HepG2 (cell line): ENCODE measurements around the gene MDFIC. TPM values are rescaled to one million over a fixed set of nuclear protein-coding genes. Genes with fewer than 3 reads are reported as not detected.

ENCODE experiments used
- ATAC-seq: fragments of 200-7000 bp; cut with Tn5 transposase; 3 replicates; pipeline ENCODE4 v1.9.1; 2020; ENCODE audit warnings: mild to moderate bottlenecking, moderate library complexity
- BruUV-seq: library from RNA; stranded (reverse); fragments of 400-500 nt; replicated peaks from 2 replicates; lab custom pipeline; 2021; lab: Mats Ljungman, UMichigan
- CTCF ChIA-PET: fragments of 300-600 bp; formaldehyde crosslinking; extraction: SDS; loops from one replicate; lab custom pipeline; 2021; ENCODE audit warnings: low total read pairs, inconsistent platforms, low intra/inter-chr PET ratio; lab: Yijun Ruan, JAX
- POLR2A ChIA-PET: fragments of 350-600 bp; sonication (Branson Sonifier 250); formaldehyde crosslinking; loops from one replicate; lab custom pipeline; 2020; ENCODE audit warnings: antibody characterized with exemption, inconsistent platforms; lab: Yijun Ruan, JAX
- DNase-seq: peaks from one replicate; pipeline ENCODE4 v3.0.0-alpha.2; 2015; ENCODE audit warnings: low spot score
- FAIRE-seq: peaks from 3 replicates; lab custom pipeline; 2011; peaks lifted over from hg19 to GRCh38; lab: Jason Lieb, UNC
- H2AFZ ChIP-seq: one replicate; pipeline ENCODE4 v1.6.1; 2011; ENCODE audit warnings: low read length, inconsistent platforms
- H3K27ac ChIP-seq: fragments of 300-600 bp; 3 replicates; pipeline ENCODE4 v1.8.0; 2011; ENCODE audit warnings: mixed run types, mild to moderate bottlenecking, mixed read lengths, low read length, inconsistent platforms; ENCODE audit not compliant: insufficient read depth; ENCODE audit errors: extremely low read length
- H3K27me3 ChIP-seq, 2 experiments: fragments of 200-600 bp in 1 of 2; 2 replicates in 1 of 2; 3 replicates in 1 of 2; pipeline versions ENCODE4 v1.6.0 to v1.8.0; 2011; ENCODE audit warnings: low read length in 2 of 2, mild to moderate bottlenecking in 2 of 2, moderate library complexity in 2 of 2, inconsistent platforms in 1 of 2; ENCODE audit not compliant: insufficient read depth in 2 of 2, control insufficient read depth in 1 of 2
- H3K36me3 ChIP-seq, 2 experiments: fragments of 200-600 bp in 1 of 2; replicated peaks in 1 of 2; 2 replicates in 1 of 2; 3 replicates in 1 of 2; pipeline versions ENCODE4 v1.5.1 to v1.8.0; 2011; ENCODE audit warnings: low read length in 2 of 2, inconsistent platforms in 1 of 2; ENCODE audit not compliant: insufficient read depth in 2 of 2, control insufficient read depth in 1 of 2
- H3K4me1 ChIP-seq: 2 replicates; pipeline ENCODE4 v1.5.1; 2012; ENCODE audit warnings: low read length, inconsistent platforms; ENCODE audit not compliant: insufficient read depth
- H3K4me2 ChIP-seq: 2 replicates; pipeline ENCODE4 v1.6.0; 2011; ENCODE audit warnings: low read depth, low read length, inconsistent platforms
- H3K4me3 ChIP-seq, 3 experiments: fragments of 200-600 bp in 1 of 3; sonication (generic), shearing (Covaris generic) in 1 of 3; replicated peaks in 1 of 3; 2 replicates each; pipeline ENCODE4 v1.5.1; 2011 to 2016; ENCODE audit warnings: low read length in 3 of 3, inconsistent platforms in 2 of 3, low read depth in 2 of 3, mild to moderate bottlenecking in 2 of 3, control low read depth in 1 of 3, mixed read lengths in 1 of 3; ENCODE audit not compliant: insufficient read depth in 1 of 3
- H3K79me2 ChIP-seq: one replicate; pipeline ENCODE4 v1.6.1; 2011; ENCODE audit warnings: low read length, inconsistent platforms; ENCODE audit not compliant: insufficient read depth
- H3K9ac ChIP-seq: 2 replicates; pipeline ENCODE4 v1.6.0; 2011; ENCODE audit warnings: mild to moderate bottlenecking, low read depth, low read length, inconsistent platforms; ENCODE audit not compliant: insufficient read depth
- H3K9me3 ChIP-seq: 2 replicates; pipeline ENCODE4 v1.5.1; 2012; ENCODE audit warnings: mild to moderate bottlenecking, low read length
- H4K20me1 ChIP-seq: 2 replicates; pipeline ENCODE4 v1.6.0; 2011; ENCODE audit warnings: inconsistent platforms, mild to moderate bottlenecking, low read length, moderate library complexity; ENCODE audit not compliant: insufficient read depth
- ARID2 ChIP-seq: sonication (generic); formaldehyde crosslinking; IDR thresholded peaks from 2 replicates; pipeline ENCODE4 v1.8.1; 2022; ENCODE audit warnings: mild to moderate bottlenecking, missing genetic modification reagents, borderline replicate concordance
- FIP1L1 ChIP-seq: fragments of 200-400 bp; formaldehyde crosslinking; IDR thresholded peaks from 2 replicates; pipeline ENCODE4 v1.6.1; 2018; ENCODE audit warnings: low read depth, mild to moderate bottlenecking, low read length, moderate library complexity, borderline replicate concordance; ENCODE audit not compliant: insufficient read depth
- FOXO1 ChIP-seq: sonication (generic); formaldehyde crosslinking; IDR thresholded peaks from 2 replicates; pipeline ENCODE4 v1.4.0; 2020; ENCODE audit warnings: missing genetic modification reagents
- MBNL3 ChIP-seq: fragments of 250-450 bp; sonication (Bioruptor Pico); conservative IDR thresholded peaks from 2 replicates; pipeline ENCODE4 v1.8.0; 2022; ENCODE audit warnings: mild to moderate bottlenecking, inconsistent platforms
- RORA ChIP-seq: sonication (generic); formaldehyde crosslinking; IDR thresholded peaks from 2 replicates; pipeline ENCODE4 v1.5.0; 2020; ENCODE audit warnings: mild to moderate bottlenecking, missing genetic modification reagents, moderate library complexity
- ZFP1 ChIP-seq: IDR thresholded peaks from 2 replicates; pipeline ENCODE4 v1.6.1; 2016
- ZNF205 ChIP-seq: IDR thresholded peaks from 2 replicates; pipeline ENCODE4 v1.6.1; 2018; ENCODE audit warnings: missing biosample characterization, missing genetic modification reagents
- WGBS: methylation state at CpG from one replicate; pipeline ENCODE4 v1.1.6; 2017; ENCODE audit warnings: low lambda C conversion rate; 5-methylcytosine and 5-hydroxymethylcytosine counted together
- in situ Hi-C: cut with HindIII; loops from 2 replicates; pipeline ENCODE4 v1.10.0; 2017; ENCODE audit warnings: low pct_unique_long_range_greater_than_20kb; ENCODE audit not compliant: extremely low pct_ligation_motif_present
- intact Hi-C: fragments of 100-400 bp; cut with micrococcal nuclease; formaldehyde crosslinking; loops from one replicate; pipeline ENCODE4 v1.10.0; 2022; ENCODE audit not compliant: unreplicated experiment
- polyA plus RNA-seq, 8 experiments: library from polyadenylated mRNA; depleted of rRNA in 3 of 8; stranded (reverse) in 7 of 8; unstranded in 1 of 8; fragments of >200 nt; fragmentation: Illumina TruSeq in 4 of 8; extraction: Trizol in 4 of 8; gene quantifications; 2 replicates each; pipeline versions ENCODE4 v1.2.1 to v1.2.3, GENCODE V29; 2011 to 2016; ENCODE audit warnings: low read depth in 4 of 8, missing spikeins in 1 of 8, mixed read lengths in 1 of 8; ENCODE audit not compliant: insufficient read depth in 1 of 8
- total RNA-seq, 5 experiments: library from RNA; depleted of rRNA; stranded (reverse); fragments of >200 nt; fragmentation: Illumina TruSeq; extraction: Trizol; gene quantifications; 2 replicates each; pipeline ENCODE4 v1.2.3, GENCODE V29; 2016; ENCODE audit warnings: low read depth in 1 of 5
- TF ChIP-seq, protein P1 (sequence below): sonication (generic); formaldehyde crosslinking; IDR thresholded peaks from 2 replicates; pipeline ENCODE4 v1.4.0; 2020; ENCODE audit warnings: missing genetic modification reagents
- TF ChIP-seq, protein P2 (sequence below): sonication (generic); formaldehyde crosslinking; conservative IDR thresholded peaks from 2 replicates; pipeline ENCODE4 v1.8.0; 2022; ENCODE audit warnings: missing genetic modification reagents
- TF ChIP-seq, protein P3 (sequence below): sonication (generic); formaldehyde crosslinking; IDR thresholded peaks from 2 replicates; pipeline ENCODE4 v1.4.0; 2020; ENCODE audit warnings: missing genetic modification reagents

Gene MDFIC
- total and polyA plus RNA-seq, 2 of the 13 experiments (the other 11 are each of a cell fraction or from before 2014, with no cell fraction given), result 0.13 TPM; not detected in 1

DNA sequence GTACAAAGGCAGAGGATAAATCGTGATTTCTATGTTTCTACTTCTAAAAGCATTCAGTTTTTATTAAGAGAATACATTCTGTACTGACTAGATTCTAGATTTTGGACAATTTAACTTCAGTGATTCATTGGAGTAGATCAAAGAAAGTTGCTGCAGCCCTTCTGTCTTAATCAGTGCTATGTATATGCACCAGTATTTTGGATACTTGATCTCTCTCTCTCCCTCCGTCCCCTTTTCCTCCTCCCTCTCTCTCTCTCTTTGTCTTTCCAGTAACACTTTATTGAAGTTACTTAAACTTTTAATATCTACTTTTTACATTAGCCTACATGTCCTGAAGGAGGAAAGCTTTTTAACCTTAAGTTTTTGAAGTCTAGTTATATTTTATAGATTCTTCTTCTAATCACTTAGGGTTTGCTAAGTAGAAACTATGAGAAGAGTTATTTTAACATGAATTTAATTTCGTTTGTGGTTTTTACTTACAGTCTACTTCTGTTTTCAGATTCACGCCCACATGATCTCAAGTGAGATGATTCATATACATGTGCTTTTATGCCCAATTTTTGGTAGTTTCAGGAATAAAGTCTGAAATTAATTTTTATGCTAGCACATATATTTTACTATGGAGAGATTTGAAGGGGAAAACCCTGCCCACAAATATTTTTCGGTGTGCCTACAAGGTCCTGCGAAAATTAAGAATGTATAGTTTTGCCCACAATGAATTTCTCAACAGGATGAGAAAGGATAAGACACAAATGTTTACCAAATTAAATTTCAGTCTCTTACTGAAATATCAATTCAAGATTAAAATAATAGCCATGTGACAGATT, 9.1 kb downstream of the MDFIC start:
- Histone ChIP-seq H3K9me3 (no peaks in the 10 kb centered on the region), H3K36me3 (no peaks in the 10 kb centered on the region), H2AFZ (no peak overlapping the region), H3K4me1 (no peaks in the 10 kb centered on the region), H3K27me3 (no peaks in the 10 kb centered on the region), H3K4me3 (no peak overlapping the region), H4K20me1 (no peaks in the 10 kb centered on the region), H3K9ac (no peak overlapping the region), H3K27ac (no peak overlapping the region), H3K4me2 (no peak overlapping the region), H3K79me2 (no peaks in the 10 kb centered on the region)
- in situ Hi-C loops (no loop called here), intact Hi-C loops (no loop called here)
- FAIRE-seq, result no peak
- no TSS peak for BruUV-seq
- no peak for TF ChIP-seq MBNL3 (CRISPR knock-in tag)
- TF ChIP-seq FOXO1 (CRISPR knock-in tag), result no peak
- TF ChIP-seq, protein P1, sequence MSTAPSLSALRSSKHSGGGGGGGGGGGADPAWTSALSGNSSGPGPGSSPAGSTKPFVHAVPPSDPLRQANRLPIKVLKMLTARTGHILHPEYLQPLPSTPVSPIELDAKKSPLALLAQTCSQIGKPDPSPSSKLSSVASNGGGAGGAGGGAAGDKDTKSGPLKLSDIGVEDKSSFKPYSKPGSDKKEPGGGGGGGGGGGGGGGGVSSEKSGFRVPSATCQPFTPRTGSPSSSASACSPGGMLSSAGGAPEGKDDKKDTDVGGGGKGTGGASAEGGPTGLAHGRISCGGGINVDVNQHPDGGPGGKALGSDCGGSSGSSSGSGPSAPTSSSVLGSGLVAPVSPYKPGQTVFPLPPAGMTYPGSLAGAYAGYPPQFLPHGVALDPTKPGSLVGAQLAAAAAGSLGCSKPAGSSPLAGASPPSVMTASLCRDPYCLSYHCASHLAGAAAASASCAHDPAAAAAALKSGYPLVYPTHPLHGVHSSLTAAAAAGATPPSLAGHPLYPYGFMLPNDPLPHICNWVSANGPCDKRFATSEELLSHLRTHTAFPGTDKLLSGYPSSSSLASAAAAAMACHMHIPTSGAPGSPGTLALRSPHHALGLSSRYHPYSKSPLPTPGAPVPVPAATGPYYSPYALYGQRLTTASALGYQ (CRISPR knock-in tag), result no peak
- TF ChIP-seq, protein P2, sequence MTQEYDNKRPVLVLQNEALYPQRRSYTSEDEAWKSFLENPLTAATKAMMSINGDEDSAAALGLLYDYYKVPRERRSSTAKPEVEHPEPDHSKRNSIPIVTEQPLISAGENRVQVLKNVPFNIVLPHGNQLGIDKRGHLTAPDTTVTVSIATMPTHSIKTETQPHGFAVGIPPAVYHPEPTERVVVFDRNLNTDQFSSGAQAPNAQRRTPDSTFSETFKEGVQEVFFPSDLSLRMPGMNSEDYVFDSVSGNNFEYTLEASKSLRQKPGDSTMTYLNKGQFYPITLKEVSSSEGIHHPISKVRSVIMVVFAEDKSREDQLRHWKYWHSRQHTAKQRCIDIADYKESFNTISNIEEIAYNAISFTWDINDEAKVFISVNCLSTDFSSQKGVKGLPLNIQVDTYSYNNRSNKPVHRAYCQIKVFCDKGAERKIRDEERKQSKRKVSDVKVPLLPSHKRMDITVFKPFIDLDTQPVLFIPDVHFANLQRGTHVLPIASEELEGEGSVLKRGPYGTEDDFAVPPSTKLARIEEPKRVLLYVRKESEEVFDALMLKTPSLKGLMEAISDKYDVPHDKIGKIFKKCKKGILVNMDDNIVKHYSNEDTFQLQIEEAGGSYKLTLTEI, result no peak
- no peak for TF ChIP-seq ZNF205
- TF ChIP-seq FIP1L1, result no peak
- no peak for TF ChIP-seq RORA (CRISPR knock-in tag)
- no peak for TF ChIP-seq ZFP1
- TF ChIP-seq ARID2 (CRISPR knock-in tag), result no peak
- TF ChIP-seq, protein P3, sequence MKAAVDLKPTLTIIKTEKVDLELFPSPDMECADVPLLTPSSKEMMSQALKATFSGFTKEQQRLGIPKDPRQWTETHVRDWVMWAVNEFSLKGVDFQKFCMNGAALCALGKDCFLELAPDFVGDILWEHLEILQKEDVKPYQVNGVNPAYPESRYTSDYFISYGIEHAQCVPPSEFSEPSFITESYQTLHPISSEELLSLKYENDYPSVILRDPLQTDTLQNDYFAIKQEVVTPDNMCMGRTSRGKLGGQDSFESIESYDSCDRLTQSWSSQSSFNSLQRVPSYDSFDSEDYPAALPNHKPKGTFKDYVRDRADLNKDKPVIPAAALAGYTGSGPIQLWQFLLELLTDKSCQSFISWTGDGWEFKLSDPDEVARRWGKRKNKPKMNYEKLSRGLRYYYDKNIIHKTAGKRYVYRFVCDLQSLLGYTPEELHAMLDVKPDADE, result no peak
- 37% methylated on average over 6 of the region's 6 CpGs for WGBS
- ATAC-seq, result no peak
- ChIA-PET POLR2A (no interaction called here), CTCF (no interaction called here)
- no peak for DNase-seq
